ENCODE data around the gene ERICH3.
"Not testable (repeated sequence)": the region's sequence is repeated elsewhere in the genome, so short reads cannot be mapped to it uniquely, and the experiment has no call there.

ERICH3 gene

DNA sequence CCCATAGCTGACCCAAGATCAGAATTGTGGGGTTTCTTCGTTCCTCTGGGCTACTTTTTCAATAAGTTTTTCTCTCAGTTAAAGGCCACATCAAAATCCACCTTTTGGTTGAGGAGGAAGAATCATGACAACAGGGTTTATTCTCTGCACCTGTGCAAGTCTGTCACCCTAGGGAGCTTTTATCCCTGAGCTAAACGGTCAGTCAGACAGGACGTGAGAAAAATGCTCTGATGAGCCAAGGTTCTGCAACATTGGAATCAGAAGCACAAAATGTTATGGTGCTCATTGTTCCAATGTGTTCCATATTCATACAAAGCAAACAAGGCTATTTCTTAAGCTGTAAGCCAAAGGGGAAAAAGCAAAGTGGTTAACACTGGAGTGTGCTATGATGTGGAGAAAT is 7.4 kb upstream of the ERICH3 start:
- DNase-seq = peak in 2 of 3 experiments; percentile 26 to 90

DNA sequence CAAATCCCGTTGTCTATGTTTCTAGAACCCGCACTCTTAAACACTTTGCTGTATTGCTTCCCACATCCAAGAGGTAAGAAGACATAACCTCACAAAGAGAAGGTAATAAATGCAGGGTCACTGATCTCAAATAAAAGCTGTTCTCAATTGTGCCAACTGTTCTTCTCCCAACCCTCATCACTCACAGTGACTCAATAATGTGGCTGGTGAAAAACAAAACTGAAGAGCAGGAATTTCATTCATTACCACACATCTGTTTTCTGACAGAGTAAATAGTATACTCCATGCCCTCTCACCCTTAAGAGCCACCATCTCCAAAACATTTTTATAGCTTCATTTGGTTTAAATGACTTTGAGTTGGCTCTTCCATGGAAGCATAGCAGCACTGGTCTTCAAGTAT is 6.2 kb upstream of the ERICH3 start:
- DNase-seq = peak in 1 of 3 experiments; percentile 90

DNA sequence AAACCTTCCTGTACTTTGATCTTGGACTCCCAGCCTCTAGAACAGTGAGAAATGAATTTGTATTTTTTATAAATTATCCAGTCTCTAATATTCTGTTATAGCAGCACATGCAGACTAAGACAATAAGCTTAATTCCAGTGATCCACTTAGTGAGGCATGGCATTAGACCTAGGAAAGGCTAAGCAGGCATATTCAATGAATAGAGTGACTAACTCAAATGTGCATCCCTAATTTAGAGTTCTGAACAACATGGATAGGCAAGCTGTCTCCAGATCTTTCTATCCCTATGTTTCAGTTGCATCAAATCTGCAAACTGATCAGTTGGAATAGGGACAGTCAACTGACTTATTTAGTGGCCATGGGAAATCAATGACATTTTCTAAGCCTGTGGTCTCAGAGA is 4.3 kb upstream of the ERICH3 start:
- no peak for DNase-seq

DNA sequence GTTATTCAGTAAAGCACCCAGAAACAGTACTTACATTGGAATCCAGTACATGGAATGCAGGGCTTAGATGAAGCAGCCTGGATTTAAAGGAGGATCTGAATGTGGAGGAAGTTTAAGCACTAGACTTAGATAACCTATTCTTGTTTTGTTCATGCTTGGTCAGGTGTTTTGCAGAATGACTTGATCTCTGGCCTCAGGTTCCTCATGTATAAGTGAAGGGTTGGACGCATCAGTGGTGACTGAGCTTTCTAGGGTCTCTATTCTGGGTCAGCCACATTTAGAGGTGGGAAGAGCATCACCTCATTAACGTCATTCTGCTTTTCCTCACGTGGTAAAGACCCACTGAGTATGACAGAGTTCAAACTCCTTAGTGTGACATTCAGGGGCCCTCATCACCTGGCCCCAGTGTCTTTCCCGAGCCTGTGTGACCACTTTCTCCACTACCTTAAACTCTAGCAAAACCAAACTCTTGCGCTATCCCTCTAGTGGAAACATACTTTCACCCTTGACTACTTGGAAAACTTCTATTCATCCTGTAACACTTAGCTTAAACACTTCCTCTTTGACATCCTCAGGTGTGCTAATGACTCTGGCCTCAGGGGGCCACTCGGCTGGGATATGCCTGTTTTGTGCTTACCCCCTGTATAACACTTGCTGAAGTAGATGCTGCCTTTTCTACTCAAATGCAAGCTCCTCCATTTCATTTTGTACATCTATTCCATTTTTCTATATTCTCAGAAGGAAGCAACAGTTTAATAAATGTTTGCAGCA is 871 bp upstream of the ERICH3 start:
- DNase-seq = peak in 1 of 3 experiments; percentile 33

DNA sequence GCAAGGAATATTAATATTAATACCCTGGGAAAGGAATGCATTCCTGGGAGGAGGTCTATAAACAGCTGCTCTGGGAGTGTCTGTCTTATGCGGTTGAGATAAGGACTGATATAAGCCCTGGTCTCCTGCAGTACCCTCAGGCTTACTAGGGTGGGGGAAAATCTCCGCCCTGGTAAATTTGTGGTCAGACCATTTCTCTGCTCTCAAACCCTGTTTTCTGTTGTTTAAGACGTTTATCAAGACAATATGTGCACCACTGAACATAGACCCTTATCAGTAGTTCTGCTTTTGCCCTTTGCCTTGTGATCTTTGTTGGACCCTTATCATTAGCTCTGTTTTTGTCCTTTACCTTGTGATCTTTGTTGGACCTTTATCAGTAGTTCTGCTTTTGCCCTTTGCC is 2.7 kb downstream of the ERICH3 start:
- not testable (repeated sequence) for DNase-seq

DNA sequence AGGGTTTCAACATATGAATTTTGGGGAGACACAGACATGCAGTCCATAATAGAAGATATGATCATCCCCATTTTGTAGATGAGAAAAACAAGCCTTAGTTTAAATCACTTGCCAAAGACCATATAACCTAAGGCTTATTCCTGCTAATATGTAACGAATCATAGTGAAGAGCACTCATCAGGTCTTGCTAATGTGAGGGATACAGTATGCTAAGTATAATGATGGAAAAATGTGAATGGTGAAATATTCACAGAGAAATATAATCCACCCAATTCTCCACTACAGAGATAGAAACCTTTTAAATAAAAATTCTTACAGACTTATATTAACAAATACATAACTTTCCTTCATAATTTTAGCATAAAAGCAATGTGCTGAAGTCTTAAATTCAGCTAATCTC is 18.9 kb downstream of the ERICH3 start:
- no peak for DNase-seq

DNA sequence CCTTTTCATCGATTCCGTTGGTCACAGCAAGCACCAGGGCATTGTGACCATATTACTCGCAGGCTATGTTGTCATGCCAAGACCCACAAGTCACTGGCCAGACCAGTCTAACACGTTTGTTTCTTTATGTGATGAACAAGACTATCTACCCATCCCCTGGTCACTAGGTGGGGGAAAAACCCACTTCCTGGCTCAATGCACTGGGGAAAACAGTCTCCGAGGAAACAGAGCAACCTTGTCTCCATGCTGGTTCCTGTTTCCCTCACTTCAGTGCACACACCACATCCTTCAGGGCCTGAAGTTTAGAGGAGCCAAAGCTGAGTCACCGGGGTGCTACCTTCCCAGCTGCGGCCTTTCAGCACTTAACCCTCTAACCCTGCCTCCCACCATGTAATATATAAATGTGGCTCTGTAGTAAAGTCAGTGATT is 20.9 kb downstream of the ERICH3 start:
- peak in 1 of 3 experiments; percentile 18 for DNase-seq

DNA sequence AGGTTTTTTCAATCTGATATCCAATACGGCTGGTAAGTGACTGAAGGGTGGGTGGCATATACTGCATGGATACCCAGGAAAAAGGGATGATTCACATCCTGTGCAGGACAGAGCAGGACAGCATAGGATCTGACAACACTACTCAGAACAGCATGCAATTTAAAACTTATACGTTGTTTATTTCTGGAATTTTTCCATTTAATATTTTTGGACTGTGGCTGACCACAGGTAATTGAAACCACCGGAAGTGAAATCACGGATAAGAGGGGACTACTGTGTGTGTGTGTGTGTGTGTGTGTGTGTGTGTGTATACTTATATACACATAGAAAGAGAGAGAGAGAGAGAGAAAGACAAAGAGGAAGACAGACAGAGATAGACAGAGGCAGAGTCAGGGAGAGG is 23.0 kb downstream of the ERICH3 start:
- DNase-seq = no peak

DNA sequence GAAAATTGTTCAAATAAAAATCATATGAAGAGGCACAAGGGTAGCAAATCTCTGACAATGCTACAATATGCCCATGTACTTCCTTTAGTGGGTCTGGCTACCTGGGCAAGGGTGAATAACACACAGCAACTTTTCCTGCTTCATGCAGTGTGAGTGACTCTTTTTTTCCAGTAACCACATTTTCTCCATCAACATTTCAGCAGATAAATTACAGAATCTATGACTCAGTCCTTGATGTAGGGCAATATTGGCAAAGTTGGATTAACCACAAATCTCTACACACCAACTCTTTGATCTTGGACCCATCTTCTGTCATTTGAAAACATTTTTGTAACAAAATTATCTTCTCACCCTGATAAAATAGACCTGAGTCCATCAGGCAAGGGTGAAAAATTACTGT is 31.7 kb downstream of the ERICH3 start:
- DNase-seq = no peak

DNA sequence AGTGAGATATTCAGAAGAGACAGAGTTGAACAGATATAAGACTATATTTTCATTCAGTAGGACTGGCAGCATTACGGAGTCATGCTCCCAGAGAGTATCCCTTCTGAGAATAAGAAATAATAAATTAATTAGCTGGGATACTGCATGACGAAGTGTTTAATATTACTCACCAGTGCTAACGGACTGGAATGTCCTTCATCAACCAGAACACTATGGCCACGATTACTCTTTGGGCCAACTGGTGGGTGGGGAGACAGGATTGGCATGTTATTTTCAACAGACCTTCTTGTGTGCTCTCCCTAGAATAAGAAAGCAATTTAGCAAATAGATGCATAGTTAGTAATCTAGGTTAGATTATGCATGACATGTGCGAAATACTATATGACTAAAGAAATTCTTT is 32.4 kb downstream of the ERICH3 start:
- no peak for DNase-seq

DNA sequence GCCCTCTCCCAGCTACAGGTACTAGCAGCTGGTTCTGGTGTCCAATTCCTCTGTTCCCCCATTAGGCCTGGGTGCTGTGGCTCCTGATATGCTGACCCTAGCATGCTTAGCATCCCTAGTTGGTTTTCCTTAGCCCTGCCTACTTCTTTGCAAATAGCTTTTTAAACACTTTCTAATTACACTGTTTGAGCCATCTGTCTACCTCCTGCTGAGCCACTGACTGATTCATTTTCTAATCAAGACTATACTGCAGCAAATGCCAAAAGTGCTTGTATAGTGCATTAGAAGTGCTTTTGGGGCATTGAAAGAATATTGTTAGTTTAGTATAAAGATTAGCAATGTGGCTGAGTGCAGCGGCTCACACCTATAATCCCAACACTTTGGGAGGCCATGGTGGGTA is 36.3 kb downstream of the ERICH3 start:
- peak in 2 of 3 experiments; percentile 34 to 86 for DNase-seq

DNA sequence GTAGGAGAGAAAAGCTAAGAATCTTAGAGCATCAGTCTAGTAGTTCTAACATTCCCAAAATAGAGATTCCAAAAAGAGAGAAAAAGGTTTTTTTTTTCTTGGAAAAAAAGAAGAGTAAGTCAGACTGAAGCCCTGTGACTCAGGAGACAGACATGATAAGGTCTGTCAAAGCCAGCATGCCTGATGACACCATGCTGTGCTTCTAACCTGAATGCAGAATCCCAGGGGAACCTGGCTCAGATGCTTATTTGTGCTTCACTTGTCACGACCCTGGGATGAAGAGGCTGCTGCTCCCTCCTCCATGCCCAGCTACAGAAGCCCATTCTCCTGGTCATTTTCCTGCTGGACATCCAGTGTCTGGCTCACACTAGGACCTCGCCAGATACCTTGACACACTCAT is 44.3 kb downstream of the ERICH3 start:
- DNase-seq = peak in 1 of 3 experiments; percentile 8

DNA sequence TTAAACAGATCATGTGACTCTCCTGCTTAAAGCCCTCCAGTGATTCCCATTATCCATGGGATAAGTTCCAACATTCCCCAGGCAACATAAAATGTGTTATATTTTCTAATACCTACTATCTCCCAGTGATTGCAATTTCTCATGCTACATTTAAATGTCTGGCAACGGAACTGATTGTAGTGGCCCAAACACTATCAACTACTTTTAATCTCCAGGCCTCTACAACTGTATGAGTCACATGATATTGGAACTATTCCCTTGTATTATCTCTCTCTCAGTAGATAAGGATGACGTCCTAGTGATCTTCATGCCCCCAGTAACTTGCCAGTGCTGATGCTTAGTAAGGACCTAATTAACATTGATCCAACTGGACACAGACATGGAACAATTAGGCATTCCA is 49.9 kb downstream of the ERICH3 start:
- DNase-seq = no peak

DNA sequence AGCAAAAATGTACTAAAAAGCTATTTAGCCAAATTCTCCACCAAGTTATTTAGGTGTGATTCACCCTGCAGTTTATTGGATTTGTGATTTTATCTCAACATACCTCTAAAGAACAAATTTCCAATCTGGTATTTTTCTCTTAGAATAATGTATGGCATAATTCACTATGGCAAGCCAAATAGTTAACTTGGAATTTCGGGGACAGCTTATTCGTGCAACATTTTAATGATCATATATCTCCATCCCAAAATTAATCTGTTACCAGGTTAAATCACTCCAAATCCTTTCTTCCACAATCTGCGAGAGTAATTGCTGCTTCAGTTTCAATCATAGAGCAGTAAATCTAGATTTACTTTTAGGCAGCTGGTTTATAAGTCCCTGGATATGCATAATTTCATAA is 53.4 kb downstream of the ERICH3 start:
- DNase-seq = no peak

DNA sequence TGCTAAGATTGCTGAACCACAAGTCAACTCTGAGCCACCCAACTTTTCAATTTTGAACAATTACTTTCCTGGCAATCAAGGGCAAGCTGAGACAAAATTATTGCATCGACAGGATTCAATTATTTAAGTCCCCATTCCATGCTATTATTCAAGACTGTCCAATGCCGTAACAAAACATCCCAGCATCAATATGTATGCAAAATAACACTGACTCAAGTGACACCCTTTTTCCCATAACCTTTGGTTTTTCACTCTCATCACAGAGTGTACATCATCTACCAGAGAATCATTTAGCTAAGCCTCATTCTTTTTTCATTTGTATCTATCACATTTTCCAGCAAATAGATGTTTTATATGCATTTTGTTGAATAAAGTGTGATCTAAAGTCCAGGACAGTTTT is 54.6 kb downstream of the ERICH3 start:
- no peak for DNase-seq

DNA sequence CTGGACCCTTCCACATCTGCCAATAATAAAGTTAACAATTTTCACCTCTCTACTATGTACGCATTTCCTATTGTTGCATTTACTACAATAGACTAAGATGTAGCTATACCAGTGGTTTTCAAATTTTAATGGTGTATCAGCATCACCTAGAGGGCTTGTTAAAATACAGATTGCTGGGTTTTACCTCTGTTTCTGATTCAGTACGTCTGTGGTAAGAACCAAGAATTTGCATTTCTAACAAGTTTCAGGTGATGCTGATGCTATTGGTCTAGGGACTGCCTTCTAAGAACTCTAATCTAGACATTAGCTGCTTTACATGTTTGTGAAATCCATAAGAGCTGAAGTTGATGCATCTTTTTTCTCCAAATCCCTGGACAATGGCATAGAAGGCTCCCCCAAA is 59.7 kb downstream of the ERICH3 start:
- DNase-seq = no peak

DNA sequence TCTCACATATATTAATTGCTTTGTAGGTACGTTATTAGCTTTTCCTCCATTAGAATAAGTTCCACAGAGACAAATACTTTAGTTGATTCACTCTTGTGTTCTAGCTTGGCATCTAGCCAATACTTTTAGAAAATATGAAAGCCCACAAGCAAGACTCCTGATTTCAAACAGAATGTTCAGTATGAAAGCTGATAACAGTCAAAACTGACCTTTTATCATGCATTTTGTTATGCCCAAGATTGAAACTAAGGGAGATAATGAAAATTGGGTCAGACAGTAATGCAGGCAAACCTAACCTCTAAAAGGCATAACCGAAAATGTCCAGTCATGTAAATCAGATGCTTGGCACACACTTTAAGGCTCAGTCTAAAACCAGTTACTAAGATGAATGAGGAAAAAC is 61.7 kb downstream of the ERICH3 start:
- no peak for DNase-seq

DNA sequence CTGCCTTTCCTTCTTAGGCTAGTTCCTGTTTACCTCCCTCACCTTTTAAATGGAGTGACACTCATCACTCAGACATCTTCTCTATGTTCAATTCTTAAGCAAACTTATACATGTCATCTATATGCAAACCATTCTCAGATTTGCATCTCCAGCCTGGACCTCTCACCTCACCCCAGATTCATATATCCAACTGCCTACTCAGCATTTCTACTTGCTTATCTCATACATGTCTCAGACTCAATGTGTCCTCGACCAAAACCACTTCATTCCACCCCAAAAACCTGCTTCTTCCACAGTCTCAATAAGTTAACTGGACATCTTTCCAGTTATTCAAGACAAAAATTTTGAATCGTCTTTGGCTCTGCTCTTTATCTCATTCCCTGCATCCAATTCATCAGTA is 62.6 kb downstream of the ERICH3 start:
- no peak for DNase-seq

DNA sequence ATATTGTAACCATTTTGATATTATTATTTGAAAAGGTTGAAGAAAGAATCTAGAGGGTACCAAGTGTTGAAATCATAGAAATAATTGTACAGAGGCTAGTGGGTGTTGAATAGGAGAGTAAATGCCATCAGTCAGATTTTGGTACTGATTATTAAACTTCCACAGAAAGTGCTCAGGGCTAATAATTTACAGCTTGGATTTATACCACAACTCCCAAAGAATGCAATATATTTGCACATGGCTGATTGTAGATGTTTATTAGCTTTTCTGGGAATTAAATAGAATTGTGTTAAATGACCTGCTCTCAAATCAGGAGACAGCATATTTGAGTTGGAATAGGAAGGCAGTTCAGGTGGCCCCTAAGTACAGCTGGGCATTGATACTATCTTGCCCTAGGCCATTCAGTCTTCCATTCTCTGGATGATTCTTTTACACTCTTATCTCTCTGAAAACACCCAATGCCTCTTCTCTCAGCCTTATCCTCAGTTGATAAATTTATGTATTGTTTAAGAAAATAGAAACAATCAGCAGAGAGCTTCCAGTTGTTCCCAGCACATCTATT is 63.7 kb downstream of the ERICH3 start:
- DNase-seq = no peak

DNA sequence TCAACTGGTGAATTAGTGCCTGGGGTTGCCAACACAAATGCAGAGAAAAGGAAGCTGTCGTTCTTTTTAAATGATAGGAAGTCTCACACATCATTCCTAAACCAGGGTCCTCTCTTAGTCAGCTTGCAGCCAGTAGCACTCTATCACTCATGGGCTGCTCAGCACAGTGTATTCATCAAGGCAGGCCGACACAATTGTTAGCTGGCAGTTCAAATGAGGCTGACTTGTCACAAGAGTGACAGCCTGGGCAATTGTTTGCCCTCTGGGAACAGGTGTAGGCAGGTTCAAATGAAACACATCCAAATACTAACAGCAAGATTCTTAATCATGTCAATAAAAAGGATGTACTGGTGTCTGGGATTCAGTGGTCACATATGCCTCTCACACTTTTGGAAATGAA is 76.9 kb downstream of the ERICH3 start:
- peak in 2 of 3 experiments; percentile 50 to 83 for DNase-seq

DNA sequence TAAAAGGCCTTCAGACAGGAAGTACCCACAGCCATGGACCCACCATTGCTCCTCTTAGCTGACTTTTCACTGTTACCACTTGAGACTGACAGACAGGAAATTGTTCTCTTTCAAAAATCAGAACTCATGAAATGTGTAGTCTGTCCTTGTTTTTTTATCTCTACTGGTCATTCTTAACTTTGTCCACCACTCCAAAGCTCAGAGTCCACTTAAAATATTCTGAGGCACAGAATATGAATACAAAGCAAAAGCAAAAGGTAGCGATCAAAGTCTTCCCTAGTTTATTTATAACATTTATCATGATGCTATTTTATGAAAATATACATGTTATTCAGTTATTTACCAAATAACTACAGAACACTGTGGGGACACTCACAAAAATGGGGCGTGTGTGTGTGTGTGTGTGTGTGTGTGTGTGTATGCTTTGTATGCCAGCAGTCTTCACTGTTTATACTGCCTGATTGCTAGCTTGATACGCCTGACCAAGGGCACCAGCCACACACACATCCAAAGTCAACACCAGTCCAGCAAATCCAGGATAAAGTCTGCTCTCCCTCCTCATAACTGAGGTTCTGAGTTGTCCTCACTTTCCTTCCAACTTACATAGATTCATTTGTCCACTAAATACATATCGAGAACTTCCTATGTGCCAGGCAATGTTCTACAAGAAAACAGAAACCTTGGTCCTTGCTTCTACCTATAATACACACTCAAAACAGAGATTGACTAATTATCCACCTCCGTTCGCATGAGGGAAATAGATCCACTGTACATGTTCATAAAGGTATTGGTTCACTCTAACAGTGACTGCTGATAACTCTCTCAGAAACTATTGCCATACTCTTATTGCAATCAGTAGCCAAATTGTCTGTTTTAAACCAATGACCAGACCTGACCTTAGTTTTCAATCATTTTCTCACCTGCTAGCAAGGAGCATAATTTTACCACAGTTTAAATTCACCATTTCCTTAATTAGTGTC is 79.4 kb downstream of the ERICH3 start:
- no peak for DNase-seq

DNA sequence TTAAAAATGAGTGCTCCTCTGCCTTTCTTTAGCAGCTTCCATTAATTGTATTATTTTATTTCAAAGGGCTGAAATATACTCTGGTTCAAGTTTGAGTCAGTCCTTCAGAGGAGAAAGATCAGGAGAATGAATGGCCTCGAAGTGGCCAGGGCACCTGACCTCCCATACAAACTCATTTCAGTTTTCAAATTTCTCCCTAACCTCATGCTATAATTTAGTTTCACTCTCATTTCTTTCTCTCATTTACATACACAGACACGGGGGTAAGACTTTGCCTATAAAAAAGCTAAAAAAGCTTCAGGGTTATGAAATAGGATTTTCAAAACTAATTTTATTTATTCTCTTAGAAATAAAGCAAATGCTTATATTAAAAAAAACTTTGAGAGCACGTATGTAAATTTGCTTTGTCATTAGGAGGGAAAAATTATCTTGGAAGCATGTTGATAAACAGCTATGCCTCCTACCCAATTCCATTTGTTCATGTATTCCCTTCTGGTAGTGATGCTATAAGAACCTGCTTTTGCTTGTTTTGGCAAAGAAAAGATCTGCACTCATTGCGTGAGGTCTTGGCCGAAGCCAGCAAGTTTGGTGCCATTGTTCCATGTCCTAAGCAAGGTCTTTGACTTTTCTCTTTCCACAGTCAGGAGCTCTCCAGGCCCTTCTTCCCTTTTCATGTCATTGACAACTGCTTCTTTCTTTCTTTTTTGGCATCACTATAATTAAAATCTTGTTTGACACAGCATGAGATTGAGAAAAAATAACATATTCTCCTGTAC is 80.8 kb downstream of the ERICH3 start:
- DNase-seq = no peak

DNA sequence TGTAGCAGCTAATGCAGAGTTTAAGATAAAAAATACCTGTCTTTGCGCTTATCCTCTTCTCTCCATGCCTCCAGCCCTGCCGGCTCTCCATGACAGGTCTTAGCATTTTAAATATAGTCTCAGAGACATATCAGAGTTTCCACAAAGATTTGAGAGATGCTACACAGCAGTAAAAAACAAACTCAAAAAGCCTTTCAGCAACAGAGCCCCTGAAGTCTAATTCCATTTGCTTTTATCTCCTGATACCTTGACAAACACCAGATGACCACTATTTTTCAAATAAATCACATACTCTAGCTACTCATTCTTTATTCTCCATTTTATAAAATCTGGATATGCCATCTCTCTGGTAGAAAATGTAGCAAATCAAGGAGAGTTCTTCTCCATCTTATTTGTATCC is 81.6 kb downstream of the ERICH3 start:
- no peak for DNase-seq

All from NCI-H1417 (cell line).